Astrocyte (in vitro differentiated cells and primary cell): Measurements from ENCODE around the gene SLC9A7. TPM values are rescaled to one million over a fixed set of nuclear protein-coding genes. Genes with fewer than 3 reads are reported as not detected.
"Not testable (repeated sequence)": the region's sequence is repeated elsewhere in the genome, so short reads cannot be mapped to it uniquely, and the experiment has no call there.

Source experiments
- DNase-seq: peaks from one replicate; pipeline ENCODE4 v3.0.0-alpha.2; 2010; ENCODE audit warnings: low read depth
- FAIRE-seq: peaks from 2 replicates; lab custom pipeline; 2011; peaks lifted over from hg19 to GRCh38; lab: Jason Lieb, UNC
- H2AFZ ChIP-seq: 2 replicates; pipeline ENCODE4 v1.6.0; 2012; ENCODE audit warnings: low read depth, low read length, inconsistent platforms
- H3K27ac ChIP-seq: 2 replicates; pipeline ENCODE4 v1.5.1; 2011; ENCODE audit warnings: low read depth, low read length, inconsistent platforms
- H3K27me3 ChIP-seq: 2 replicates; pipeline ENCODE4 v1.6.0; 2011; ENCODE audit warnings: low read length, inconsistent platforms; ENCODE audit not compliant: insufficient read depth
- H3K36me3 ChIP-seq: 2 replicates; pipeline ENCODE4 v1.5.1; 2011; ENCODE audit warnings: low read length, inconsistent platforms; ENCODE audit not compliant: insufficient read depth
- H3K4me1 ChIP-seq: 2 replicates; pipeline ENCODE4 v1.5.1; 2011; ENCODE audit warnings: low read length, inconsistent platforms; ENCODE audit not compliant: insufficient read depth
- H3K4me2 ChIP-seq: 2 replicates; pipeline ENCODE4 v1.6.0; 2012; ENCODE audit warnings: low read length, inconsistent platforms
- H3K4me3 ChIP-seq: 2 replicates; pipeline ENCODE4 v1.5.1; 2011; ENCODE audit warnings: low read depth, mild to moderate bottlenecking, low read length, inconsistent platforms; ENCODE audit not compliant: insufficient read depth
- H3K79me2 ChIP-seq: 2 replicates; pipeline ENCODE4 v1.6.0; 2012; ENCODE audit warnings: mild to moderate bottlenecking, low read length, inconsistent platforms; ENCODE audit not compliant: insufficient read depth
- H3K9ac ChIP-seq: 2 replicates; pipeline ENCODE4 v1.6.0; 2012; ENCODE audit warnings: mild to moderate bottlenecking, low read length, inconsistent platforms
- H3K9me3 ChIP-seq: 2 replicates; pipeline ENCODE4 v1.5.1; 2012; ENCODE audit warnings: low read depth, mild to moderate bottlenecking, low read length, inconsistent platforms; ENCODE audit not compliant: insufficient read depth
- H4K20me1 ChIP-seq: 2 replicates; pipeline ENCODE4 v1.6.0; 2012; ENCODE audit warnings: low read length, inconsistent platforms; ENCODE audit not compliant: insufficient read depth
- H3K27ac Mint-ChIP-seq: one replicate; pipeline ENCODE4 v1.8.0; 2021; ENCODE audit warnings: mild to moderate bottlenecking, mixed read lengths; ENCODE audit not compliant: unreplicated experiment
- H3K27me3 Mint-ChIP-seq: one replicate; pipeline ENCODE4 v1.8.0; 2021; ENCODE audit warnings: low read depth, mixed read lengths; ENCODE audit not compliant: unreplicated experiment
- H3K36me3 Mint-ChIP-seq: one replicate; pipeline ENCODE4 v1.8.0; 2021; ENCODE audit warnings: low read depth, mixed read lengths; ENCODE audit not compliant: unreplicated experiment
- H3K4me1 Mint-ChIP-seq: one replicate; pipeline ENCODE4 v1.8.0; 2021; ENCODE audit warnings: low read depth, mixed read lengths; ENCODE audit not compliant: unreplicated experiment
- H3K4me3 Mint-ChIP-seq: one replicate; pipeline ENCODE4 v1.8.0; 2021; ENCODE audit warnings: mild to moderate bottlenecking, moderate library complexity, mixed read lengths; ENCODE audit not compliant: unreplicated experiment
- H3K9me3 Mint-ChIP-seq: one replicate; pipeline ENCODE4 v1.8.0; 2021; ENCODE audit warnings: mild to moderate bottlenecking, mixed read lengths; ENCODE audit not compliant: unreplicated experiment
- CTCF ChIP-seq: IDR thresholded peaks from 2 replicates; pipeline ENCODE4 v1.5.1; 2011; ENCODE audit warnings: low read depth, mild to moderate bottlenecking, inconsistent platforms, low read length, moderate library complexity; ENCODE audit not compliant: insufficient read depth
- EZH2 ChIP-seq: IDR thresholded peaks from 2 replicates; pipeline ENCODE4 v1.6.1; 2012; ENCODE audit warnings: mild to moderate bottlenecking, low read length, inconsistent platforms; ENCODE audit not compliant: insufficient read depth
- total RNA-seq: library from RNA; stranded (reverse); gene quantifications from 2 replicates; pipeline ENCODE4 v1.2.1, GENCODE V29; 2021

Gene SLC9A7
- total RNA-seq, 1 donor from 2014 or later = 21.0 TPM

GRCh38 chrX:46791927-46792809, 33.2 kb upstream of the SLC9A7 start:
- H4K20me1 ChIP-seq = no peaks in the 10 kb centered on the region
- no peak for TF ChIP-seq EZH2
- TF ChIP-seq CTCF = no peak
- Mint-ChIP-seq H3K36me3 (no peaks in the 10 kb centered on the region), H3K4me3 (peak overlapping the region; percentile 20), H3K4me1 (peaks cover 23% of the 10 kb centered on the region), H3K27ac (peak overlapping the region; percentile 90), H3K27me3 (no peaks in the 10 kb centered on the region), H3K9me3 (no peaks in the 10 kb centered on the region)
- H3K4me3 ChIP-seq = peak overlapping the region; percentile 31
- peaks cover 24% of the 10 kb centered on the region for H3K4me1 ChIP-seq
- FAIRE-seq = peak; percentile 99
- no peaks in the 10 kb centered on the region for H3K36me3 ChIP-seq
- peak overlapping the region; percentile 83 for H3K4me2 ChIP-seq
- DNase-seq = peak; percentile 95
- no peaks in the 10 kb centered on the region for H3K79me2 ChIP-seq
- H2AFZ ChIP-seq = no peak overlapping the region
- peak overlapping the region; percentile 97 for H3K27ac ChIP-seq
- no peaks in the 10 kb centered on the region for H3K9me3 ChIP-seq
- H3K27me3 ChIP-seq = no peaks in the 10 kb centered on the region
- H3K9ac ChIP-seq = peak overlapping the region; percentile 78

- Histone ChIP-seq H3K4me1 (peaks cover 24% of the 10 kb centered on the region), H3K4me3 (no peak overlapping the region), H3K36me3 (no peaks in the 10 kb centered on the region), H3K79me2 (no peaks in the 10 kb centered on the region), H2AFZ (no peak overlapping the region), H3K9me3 (no peaks in the 10 kb centered on the region), H3K4me2 (peak overlapping the region; percentile 33), H3K27ac (no peak overlapping the region), H3K27me3 (no peaks in the 10 kb centered on the region), H4K20me1 (no peaks in the 10 kb centered on the region), H3K9ac (no peak overlapping the region)
- FAIRE-seq (peak; percentile 89), DNase-seq (peak; percentile 81)
- no peak overlapping the region for H3K4me3 Mint-ChIP-seq
- no peak overlapping the region for H3K27ac Mint-ChIP-seq
- no peaks in the 10 kb centered on the region for H3K9me3 Mint-ChIP-seq
- TF ChIP-seq CTCF (no peak), EZH2 (no peak)
- H3K27me3 Mint-ChIP-seq = no peaks in the 10 kb centered on the region
- peaks cover 25% of the 10 kb centered on the region for H3K4me1 Mint-ChIP-seq
- H3K36me3 Mint-ChIP-seq = no peaks in the 10 kb centered on the region
Measured at GRCh38 chrX:46788902-46789301, 30.0 kb upstream of the SLC9A7 start.

GRCh38 chrX:46784437-46784836, 25.5 kb upstream of the SLC9A7 start:
- H3K4me3 Mint-ChIP-seq, H3K9me3 ChIP-seq, DNase-seq, H3K9me3 Mint-ChIP-seq, H3K27me3 ChIP-seq, H3K79me2 ChIP-seq, H3K4me2 ChIP-seq, H2AFZ ChIP-seq, H3K36me3 Mint-ChIP-seq, H4K20me1 ChIP-seq, FAIRE-seq, H3K27me3 Mint-ChIP-seq, H3K36me3 ChIP-seq, H3K4me1 ChIP-seq, H3K27ac ChIP-seq, H3K9ac ChIP-seq, H3K4me3 ChIP-seq, H3K27ac Mint-ChIP-seq: not testable (repeated sequence)
- H3K4me1 Mint-ChIP-seq = peaks cover 13% of the 10 kb centered on the region
